HG02885 (cell line): ENCODE data around the gene BAIAP3.

Experiments
- ATAC-seq: cut with Tn5 transposase; IDR thresholded peaks from one replicate; pipeline ENCODE4 v1.9.1; 2021; ENCODE audit warnings: mild to moderate bottlenecking; ENCODE audit not compliant: unreplicated experiment, poor library complexity

Gene BAIAP3

DNA sequence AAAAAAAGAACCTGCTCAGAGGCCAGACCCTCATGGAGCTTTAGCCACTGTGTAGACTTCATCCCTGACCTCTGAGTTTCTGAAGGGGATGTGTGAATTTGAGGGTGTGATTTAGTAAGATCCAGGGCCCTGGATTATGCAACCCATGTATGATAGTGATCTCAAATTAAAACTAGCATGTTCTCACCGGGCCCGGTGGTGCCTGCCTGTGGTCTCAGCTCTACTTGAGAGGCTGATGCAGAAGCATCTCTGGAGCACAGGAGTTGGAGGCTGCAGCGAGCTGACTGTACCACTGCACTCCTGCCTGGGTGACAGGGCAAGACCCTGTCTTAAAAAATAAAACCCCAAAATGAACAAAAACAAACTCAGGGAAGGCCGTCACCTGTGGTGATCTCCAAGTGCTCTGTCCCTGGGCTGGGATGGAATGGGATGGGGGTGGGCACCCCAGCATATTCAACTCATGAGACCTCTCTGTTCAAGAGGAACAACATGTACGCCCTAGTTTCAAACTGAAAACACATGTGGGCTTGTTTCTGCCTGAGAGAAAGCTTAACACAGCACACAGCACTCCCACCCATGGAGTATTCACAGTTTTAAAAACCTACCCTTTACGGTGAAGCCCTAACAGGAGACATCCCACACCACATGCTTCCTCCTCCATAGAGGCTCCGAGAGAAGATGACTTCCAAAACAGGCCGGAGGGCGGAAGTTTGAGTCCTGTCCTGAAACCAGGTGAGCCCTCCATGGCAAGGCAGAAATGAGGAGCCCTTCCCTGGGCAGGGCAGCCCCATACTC lies 48.4 kb downstream of the BAIAP3 start:
- ATAC-seq: no peak

- no peak for ATAC-seq
Measured at GRCh38 chr16:1383556-1383955, 50.1 kb downstream of the BAIAP3 start.

GRCh38 chr16:1385232-1385631 lies 51.8 kb downstream of the BAIAP3 start:
- ATAC-seq: no peak

GRCh38 chr16:1387331-1387730 lies 53.9 kb downstream of the BAIAP3 start:
- no peak for ATAC-seq

DNA sequence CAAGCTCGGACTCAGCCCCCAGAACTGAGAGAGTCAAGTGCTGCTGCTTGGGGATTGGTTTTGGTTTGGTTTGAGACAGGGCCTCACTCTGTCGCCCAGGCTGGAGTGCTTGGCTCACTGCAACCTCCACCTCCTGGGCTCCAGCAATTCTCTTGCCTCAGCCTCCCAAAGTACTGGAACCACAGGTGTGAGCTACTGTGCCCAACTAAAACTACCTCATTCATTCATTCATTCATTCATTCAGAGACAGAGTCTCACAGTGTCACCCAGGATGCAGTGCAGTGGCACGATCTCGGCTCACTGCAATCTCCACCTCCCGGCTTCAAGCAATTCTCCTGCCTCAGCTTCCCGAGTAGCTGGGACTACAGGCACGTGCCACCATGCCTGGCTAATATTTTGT lies 56.3 kb downstream of the BAIAP3 start:
- ATAC-seq: no peak

DNA sequence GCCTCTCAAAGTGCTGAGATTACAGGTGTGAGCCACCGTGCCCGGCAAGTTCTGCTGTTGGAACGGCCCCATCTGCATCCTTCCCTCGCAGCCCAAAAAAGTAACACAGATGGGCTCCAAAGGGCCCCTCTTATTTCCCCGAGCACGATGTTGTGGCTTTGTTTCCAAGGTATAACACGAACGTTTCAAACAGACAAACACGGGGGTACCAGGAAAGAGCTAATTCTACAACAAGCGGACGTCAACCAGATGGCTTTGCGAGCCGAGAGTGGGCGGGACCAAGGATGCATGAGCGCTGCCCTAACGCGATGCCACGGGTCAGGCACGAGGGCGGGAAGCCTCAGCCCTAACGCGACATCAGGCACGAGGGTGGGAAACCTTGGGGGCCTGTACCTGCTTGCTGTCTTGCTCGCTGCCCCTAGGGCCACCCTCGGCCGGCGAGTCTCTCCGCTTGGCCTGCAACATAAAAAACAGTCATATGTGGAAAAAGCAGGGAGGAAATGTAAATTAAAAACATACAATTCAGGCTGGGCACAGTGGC lies 56.9 kb downstream of the BAIAP3 start:
- no peak for ATAC-seq

GRCh38 chr16:1392826-1393225 lies 59.4 kb downstream of the BAIAP3 start:
- no peak for ATAC-seq

GRCh38 chr16:1393613-1394176 lies 60.2 kb downstream of the BAIAP3 start:
- ATAC-seq: no peak

DNA sequence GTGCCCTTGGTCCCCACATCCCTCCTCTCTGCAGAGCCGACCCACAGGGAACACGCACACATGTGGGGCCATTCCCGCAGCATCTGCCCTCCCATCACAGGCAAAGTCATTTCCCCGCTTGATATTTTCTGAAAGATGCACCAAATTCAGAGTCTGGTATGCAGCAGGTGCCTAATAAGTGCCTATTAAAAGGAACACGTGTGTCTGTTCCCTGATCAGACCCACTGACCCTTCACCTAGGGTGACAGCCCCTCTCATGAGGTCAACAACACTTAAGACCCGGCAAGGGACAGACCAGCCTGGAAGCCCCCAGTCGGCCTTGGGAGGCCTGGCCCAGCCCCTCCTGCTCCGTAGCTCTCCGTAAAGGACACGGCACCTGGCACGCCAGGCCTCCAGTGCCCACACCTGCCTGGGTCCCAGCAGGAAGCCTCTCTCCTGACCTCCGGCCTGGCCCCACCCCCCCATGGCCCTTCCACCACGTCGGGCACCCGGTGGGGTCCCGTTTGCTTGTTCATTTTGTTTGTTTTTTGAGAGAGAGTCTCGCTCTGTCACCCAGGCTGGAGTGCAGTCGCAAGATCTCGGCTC lies 61.0 kb downstream of the BAIAP3 start:
- ATAC-seq: no peak

GRCh38 chr16:1395444-1396031 lies 62.1 kb downstream of the BAIAP3 start:
- no peak for ATAC-seq

DNA sequence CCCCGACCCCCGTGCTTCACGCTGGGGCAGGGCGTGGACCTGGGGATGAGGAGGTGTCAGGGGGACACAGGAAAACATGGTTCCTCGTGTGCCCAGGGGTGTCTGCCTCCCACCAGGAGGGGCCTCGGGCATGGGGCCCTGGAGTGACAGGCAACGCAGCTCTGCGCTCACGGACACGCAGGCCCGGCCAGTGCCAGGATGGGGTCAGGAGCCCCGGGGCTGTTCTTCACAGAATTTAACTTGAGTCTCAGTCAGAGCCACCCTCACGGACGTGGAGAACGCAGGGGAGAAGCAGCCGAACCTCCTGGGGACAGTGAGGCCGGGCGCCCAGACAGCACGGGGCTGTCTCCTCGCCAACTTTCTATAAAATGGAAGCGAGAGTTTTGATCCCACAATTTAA lies 64.3 kb downstream of the BAIAP3 start:
- no peak for ATAC-seq

DNA sequence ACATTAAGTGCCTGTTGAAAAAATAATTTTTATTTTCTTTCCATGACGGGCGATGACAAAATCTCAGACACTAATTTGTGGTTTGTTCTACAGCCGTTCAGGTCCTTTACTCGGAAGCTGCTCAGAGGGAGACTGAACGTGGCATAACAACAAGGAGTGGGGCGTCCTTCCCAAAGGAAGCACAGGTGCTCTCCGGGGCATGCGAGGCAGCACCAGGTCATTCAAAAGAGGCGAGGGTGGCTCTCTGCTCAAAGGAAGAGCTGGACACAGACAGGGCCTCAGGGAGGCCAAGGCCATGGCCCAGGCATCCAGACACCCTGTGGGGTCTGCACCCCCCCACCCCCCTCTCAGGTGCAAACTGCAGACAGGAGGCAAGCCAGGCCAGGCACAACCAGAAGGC lies 64.9 kb downstream of the BAIAP3 start:
- no peak for ATAC-seq
